GM12874 (cell line): ENCODE results near the gene HENMT1.

ENCODE experiments used
- TF ChIP-seq, protein P1 (sequence below): IDR thresholded peaks from 2 replicates; pipeline ENCODE4 v1.5.1; 2011; ENCODE audit warnings: low read depth, mild to moderate bottlenecking, control low read depth, low read length, moderate library complexity; ENCODE audit not compliant: insufficient read depth

The HENMT1 gene

DNA sequence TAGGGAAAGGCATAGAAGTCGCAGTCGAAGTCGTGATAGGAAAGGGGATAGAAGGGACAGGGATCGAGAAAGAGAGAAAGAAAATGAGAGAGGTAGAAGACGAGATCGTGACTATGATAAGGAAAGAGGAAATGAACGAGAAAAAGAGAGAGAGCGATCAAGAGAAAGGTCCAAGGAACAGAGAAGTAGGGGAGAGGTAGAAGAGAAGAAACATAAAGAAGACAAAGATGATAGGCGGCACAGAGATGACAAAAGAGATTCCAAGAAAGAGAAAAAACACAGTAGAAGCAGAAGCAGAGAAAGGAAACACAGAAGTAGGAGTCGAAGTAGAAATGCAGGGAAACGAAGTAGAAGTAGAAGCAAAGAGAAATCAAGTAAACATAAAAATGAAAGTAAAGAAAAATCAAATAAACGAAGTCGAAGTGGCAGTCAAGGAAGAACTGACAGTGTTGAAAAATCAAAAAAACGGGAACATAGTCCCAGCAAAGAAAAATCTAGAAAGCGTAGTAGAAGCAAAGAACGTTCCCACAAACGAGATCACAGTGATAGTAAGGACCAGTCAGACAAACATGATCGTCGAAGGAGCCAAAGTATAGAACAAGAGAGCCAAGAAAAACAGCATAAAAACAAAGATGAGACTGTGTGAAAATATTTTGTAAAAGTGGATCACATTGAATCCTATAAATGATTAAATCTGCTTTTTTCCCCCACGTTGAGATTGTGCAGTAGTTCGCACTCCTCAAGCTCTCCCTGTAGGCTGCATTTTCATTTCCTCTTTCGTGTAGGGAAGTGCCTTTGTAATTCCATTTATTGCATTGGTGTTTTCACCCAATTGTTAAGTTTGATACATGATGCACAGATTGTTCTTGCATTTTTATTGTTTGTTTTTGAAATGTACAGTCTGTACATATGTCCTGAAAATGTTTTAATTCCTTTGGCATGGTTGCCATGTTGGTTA is 38.8 kb upstream of the HENMT1 start:
- TF ChIP-seq, protein P1, sequence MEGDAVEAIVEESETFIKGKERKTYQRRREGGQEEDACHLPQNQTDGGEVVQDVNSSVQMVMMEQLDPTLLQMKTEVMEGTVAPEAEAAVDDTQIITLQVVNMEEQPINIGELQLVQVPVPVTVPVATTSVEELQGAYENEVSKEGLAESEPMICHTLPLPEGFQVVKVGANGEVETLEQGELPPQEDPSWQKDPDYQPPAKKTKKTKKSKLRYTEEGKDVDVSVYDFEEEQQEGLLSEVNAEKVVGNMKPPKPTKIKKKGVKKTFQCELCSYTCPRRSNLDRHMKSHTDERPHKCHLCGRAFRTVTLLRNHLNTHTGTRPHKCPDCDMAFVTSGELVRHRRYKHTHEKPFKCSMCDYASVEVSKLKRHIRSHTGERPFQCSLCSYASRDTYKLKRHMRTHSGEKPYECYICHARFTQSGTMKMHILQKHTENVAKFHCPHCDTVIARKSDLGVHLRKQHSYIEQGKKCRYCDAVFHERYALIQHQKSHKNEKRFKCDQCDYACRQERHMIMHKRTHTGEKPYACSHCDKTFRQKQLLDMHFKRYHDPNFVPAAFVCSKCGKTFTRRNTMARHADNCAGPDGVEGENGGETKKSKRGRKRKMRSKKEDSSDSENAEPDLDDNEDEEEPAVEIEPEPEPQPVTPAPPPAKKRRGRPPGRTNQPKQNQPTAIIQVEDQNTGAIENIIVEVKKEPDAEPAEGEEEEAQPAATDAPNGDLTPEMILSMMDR, result no peak

DNA sequence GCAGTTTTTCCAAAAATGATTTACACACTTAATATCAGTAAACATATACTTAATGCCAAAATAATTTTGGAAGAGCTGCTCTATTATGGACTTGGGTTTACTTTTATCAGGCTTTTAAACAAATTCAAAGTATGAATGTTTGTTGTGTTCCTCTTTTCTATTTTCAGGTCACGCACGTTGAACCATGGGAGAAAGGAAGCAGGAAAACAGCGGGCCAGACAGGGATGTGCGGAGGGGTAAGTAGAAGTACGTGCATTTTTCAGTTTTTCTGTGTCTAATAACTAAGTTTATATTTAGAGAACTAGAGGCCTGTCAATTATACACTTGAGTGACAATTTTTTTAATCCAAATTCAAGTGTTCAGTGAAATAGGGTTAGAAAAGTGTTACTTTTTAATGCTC is 34.6 kb upstream of the HENMT1 start:
- TF ChIP-seq, protein P1, result no peak

DNA sequence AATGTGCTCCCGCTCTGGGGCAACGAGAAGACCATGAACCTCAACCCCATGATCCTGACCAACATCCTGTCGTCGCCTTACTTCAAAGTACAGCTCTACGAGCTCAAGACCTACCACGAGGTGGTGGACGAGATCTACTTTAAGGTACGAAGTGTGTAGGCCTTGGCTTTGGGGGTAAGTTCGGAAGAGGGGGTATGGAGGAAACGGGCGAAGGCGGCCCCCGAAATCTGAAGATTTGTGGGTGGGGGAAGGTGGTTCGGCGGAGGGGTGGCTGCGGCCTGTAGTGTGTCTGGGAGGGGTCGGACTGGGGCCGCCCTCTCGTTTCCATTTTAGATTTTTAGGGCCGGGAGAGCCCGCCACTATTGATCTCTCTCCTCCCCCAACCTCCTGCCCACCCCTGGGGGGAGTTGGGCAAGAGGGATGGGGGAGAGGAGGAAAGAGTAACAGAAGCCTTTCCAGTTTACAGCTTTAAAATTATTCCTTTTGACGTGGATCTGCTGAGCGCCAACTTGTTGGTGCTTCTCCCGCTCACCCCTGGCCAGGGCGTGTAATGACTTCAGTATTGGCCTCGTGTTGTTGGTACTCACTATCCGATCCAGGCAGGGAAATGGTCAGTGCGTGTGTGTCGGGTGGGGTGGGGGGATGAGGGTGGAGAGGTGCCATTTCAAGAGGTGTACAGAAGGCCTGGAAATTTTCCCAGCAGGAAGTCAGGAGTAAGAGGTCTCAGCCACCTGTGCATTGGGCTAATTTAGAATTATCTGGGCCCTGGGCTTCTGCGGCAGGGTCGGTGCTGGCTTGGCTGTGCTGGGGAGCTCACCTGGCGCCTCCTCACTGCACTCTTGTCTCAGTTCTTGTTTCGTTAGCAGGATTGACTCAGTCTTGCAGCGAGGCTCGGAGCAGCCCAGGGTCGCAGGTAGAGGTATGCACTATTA is 32.1 kb upstream of the HENMT1 start:
- TF ChIP-seq, protein P1, result no peak

DNA sequence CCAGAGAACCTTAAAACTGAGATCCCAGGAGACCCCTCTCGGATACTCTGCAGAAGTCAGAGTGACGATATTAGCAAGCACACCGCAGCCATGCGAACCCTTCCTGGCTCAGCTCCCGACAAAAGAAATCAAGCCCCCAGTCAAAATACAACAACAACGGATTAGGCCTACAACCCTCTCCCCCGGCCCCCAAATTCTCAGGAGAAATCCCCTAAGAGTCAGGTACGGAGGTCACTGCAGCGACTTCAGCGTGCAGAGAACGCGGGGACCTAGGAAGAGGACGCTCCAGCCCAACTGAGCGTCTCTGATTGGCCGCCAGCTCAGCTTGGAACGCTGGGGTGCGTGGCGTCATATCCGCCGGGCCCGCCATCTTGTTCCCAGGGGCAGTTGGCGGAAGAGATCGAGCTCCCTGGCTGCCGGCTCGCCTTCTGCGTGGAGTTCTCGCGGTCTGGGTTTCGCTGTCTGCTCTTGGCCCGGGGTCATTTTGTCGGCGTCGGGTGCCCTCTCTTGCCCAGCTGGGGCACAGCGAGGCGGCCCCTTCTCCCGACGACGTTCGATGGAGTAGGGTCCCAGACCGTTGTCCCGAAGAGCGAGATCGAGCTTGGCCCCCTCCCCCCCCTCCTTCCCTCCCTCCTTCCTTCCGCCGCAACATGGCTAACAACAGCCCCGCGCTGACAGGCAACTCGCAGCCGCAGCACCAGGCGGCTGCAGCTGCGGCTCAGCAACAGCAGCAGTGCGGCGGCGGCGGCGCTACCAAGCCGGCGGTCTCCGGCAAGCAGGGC is 31.2 kb upstream of the HENMT1 start, which contains the start of gene PRPF38B:
TSS of gene PRPF38B (plus strand) at position 369 of the 782 bp plus-strand sequence. CDS start at position 651, 282 bp downstream.
- TF ChIP-seq, protein P1, result no peak

DNA sequence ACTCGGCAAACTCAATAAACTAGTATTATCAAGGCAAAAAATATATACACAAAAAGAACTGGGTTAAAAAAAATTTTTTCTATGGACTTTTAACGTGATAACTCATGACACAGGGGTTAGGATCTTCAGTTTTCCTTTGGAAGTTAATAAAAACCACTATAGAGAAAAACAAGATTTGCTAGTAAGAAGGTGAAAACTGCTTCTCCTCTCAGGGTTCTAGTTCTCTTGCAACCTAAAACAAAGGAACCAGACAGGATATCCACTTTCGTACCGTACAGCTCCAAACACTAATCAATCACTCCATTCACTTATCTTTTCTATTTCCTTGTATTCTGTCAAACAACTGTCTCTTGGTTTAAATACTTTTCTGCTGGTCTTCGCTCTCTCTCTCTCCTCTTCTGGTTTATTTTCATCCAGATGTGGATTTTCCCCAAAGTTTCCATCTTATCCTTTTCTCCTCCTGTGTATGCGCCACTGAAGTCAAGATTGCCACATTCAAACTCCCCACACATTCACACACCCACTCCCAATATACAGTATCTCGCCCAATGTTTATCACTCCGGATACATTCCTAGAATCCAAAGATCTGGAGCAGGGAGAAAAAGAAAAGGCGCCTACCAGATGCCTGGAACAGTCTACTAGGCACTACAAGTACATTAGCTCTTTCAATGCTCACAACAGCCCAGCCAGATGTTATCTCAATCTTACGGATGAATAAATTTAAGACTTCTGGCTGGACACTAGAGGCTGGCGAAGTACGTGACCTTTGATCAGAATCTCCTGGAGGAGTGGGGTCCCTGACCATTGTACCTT is 30.4 kb upstream of the HENMT1 start:
- TF ChIP-seq, protein P1, result no peak

DNA sequence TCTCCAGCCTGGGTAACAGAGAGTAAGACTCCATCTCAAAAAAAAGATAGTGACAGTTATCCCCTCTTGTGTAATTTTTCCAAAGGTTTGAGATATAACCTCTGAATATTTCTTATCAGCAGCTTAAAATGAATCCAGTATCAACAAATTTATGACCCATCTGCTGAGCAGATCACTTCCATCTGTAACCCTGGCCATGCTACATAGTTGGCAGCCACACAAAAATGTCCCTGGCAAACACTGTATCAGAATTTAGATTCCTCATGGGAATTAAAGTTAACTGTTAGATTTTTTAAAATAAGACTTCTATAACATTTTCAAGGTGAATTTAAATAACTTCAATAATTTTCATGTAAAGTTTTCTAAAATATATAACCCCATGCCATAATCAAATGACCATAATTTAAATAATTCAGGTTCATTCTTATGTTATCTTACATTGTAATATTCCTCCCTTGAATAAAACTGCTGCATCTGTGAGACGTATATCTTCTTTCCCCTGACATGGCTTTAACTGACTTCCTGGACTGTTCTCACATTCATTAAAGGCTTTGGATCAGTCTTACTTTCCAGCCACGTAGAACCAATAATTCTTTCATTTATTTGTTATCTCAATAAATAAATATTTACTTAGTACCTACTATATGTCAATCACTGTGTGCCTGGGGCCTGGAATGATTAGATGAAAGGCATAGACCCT is 25.9 kb upstream of the HENMT1 start:
- TF ChIP-seq, protein P1, result no peak
